Thoracic aorta (tissue), 2 donors: ENCODE results near the gene PTPRG. TPM values are rescaled to one million over a fixed set of nuclear protein-coding genes. Genes with fewer than 3 reads are reported as not detected.

Source experiments
- ATAC-seq: fragments of 150-250 bp; one replicate; pipeline ENCODE4 v1.8.0; 2017; ENCODE audit warnings: low read depth; ENCODE audit not compliant: insufficient number of reproducible peaks, low FRiP score
- DNase-seq: peaks from one replicate; pipeline ENCODE4 v3.0.0-alpha.2; 2020; ENCODE audit warnings: low spot score
- H3K27ac ChIP-seq, 2 donors: fragments of 200-600 bp; sonication (generic); 1 replicate in 1 of 2; 2 replicates in 1 of 2; pipeline ENCODE4 v1.5.1; 2016; ENCODE audit warnings: mild to moderate bottlenecking in 2 of 2, moderate library complexity in 2 of 2
- H3K27me3 ChIP-seq: fragments of 200-600 bp; sonication (generic); replicated peaks from 2 replicates; pipeline ENCODE4 v1.6.0; 2016; ENCODE audit warnings: mild to moderate bottlenecking; ENCODE audit not compliant: insufficient read depth
- H3K36me3 ChIP-seq: fragments of 200-600 bp; sonication (generic); one replicate; pipeline ENCODE4 v1.5.1; 2016
- H3K4me1 ChIP-seq, 2 donors: fragments of 200-600 bp; sonication (generic); 1 replicate in 1 of 2; 2 replicates in 1 of 2; pipeline versions ENCODE4 v1.5.1 to v1.6.0; 2016; ENCODE audit warnings: low read depth in 2 of 2, mild to moderate bottlenecking in 1 of 2; ENCODE audit not compliant: control insufficient read depth in 1 of 2
- H3K4me3 ChIP-seq: fragments of 200-600 bp; sonication (generic); 2 replicates; pipeline ENCODE4 v1.5.1; 2016; ENCODE audit warnings: mild to moderate bottlenecking
- H3K9me3 ChIP-seq: fragments of 200-600 bp; sonication (generic); 2 replicates; pipeline ENCODE4 v1.5.1; 2016
- total RNA-seq, 2 donors: library from RNA; depleted of rRNA; stranded (reverse); fragments of >200 nt; gene quantifications; one replicate each; pipeline versions ENCODE4 v1.1.0 to v1.2.3, GENCODE V29; 2016
- TF ChIP-seq, protein P1 (sequence below): fragments of 200-600 bp; sonication (generic); IDR thresholded peaks from one replicate; pipeline ENCODE4 v1.5.1; 2019; ENCODE audit warnings: antibody characterized with exemption

Gene PTPRG
- total RNA-seq, 2 donors from 2014 or later, result 154 to 208 TPM

DNA sequence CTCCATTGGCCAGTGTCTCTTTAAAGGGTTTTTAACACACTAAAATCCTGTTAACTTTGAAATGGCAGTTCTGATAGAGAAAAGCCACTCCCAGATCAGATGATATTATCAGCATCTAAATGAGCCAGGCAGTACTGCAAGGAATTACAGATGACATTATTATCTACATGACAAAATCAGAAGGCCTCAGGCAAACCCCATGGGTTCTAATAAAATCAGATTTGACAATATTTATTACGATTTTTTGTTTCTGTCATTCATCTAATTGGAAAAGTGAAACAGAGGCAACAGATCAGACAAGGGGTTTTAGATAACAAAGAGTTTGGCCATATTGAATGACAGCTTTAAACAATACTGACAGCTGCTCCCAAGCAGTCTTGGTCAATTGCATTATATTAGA is 699.3 kb downstream of the PTPRG start:
- Histone ChIP-seq H3K27me3 (no peaks in the 10 kb centered on the region), H3K4me1 (no peaks in the 10 kb centered on the region), H3K36me3 (peaks cover 13% of the 10 kb centered on the region), H3K4me3 (no peak overlapping the region), H3K27ac (no peak overlapping the region), H3K9me3 (no peaks in the 10 kb centered on the region)
- DNase-seq (no peak), ATAC-seq (no peak)
- TF ChIP-seq, protein P1, sequence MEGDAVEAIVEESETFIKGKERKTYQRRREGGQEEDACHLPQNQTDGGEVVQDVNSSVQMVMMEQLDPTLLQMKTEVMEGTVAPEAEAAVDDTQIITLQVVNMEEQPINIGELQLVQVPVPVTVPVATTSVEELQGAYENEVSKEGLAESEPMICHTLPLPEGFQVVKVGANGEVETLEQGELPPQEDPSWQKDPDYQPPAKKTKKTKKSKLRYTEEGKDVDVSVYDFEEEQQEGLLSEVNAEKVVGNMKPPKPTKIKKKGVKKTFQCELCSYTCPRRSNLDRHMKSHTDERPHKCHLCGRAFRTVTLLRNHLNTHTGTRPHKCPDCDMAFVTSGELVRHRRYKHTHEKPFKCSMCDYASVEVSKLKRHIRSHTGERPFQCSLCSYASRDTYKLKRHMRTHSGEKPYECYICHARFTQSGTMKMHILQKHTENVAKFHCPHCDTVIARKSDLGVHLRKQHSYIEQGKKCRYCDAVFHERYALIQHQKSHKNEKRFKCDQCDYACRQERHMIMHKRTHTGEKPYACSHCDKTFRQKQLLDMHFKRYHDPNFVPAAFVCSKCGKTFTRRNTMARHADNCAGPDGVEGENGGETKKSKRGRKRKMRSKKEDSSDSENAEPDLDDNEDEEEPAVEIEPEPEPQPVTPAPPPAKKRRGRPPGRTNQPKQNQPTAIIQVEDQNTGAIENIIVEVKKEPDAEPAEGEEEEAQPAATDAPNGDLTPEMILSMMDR, result no peak

DNA sequence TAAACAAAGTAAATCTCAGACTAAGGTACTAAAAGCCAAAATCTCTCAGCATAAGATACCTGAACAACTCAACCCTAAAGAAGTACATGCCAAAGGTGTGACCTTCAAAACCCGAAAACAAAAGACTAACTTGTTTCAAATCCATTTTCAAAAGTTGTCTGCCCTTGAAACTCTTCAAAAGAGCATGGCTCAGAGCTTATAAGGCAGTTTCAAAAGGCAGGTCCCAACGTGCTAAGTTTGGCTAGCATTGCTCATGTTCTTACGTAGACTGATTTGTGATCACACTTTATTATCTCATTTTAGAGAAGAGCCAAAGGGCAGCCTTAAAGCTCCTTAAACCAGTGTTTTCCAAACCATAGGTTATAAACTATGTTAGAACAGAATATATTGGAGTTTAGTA is 699.8 kb downstream of the PTPRG start:
- TF ChIP-seq, protein P1, result no peak
- Histone ChIP-seq H3K27ac (no peak overlapping the region), H3K4me1 (no peaks in the 10 kb centered on the region), H3K27me3 (no peaks in the 10 kb centered on the region), H3K9me3 (no peaks in the 10 kb centered on the region), H3K4me3 (no peak overlapping the region), H3K36me3 (peaks cover 13% of the 10 kb centered on the region)
- DNase-seq (no peak), ATAC-seq (no peak)

DNA sequence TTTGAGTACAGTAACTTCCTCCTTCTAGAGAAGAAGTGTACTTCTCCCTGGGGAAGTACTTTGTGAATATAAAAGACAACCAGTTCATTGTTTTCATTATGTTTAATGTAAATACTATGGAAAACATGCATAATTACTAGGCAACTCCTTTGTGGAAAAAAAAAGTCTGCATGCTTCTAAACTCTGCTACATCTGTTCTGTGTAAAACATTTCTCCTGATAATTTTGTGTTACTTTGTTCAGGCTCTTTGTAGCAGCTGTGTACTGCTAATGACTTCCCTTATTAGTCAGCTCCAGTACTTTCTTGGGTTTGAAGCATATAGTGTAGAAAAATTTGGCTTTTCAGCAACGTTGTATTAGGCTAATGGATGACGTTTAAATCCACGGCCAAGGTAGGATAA is 700.4 kb downstream of the PTPRG start:
- ATAC-seq (no peak), DNase-seq (no peak)
- Histone ChIP-seq H3K36me3 (peaks cover 13% of the 10 kb centered on the region), H3K27ac (no peak overlapping the region), H3K4me3 (no peak overlapping the region), H3K27me3 (no peaks in the 10 kb centered on the region), H3K4me1 (no peaks in the 10 kb centered on the region), H3K9me3 (no peaks in the 10 kb centered on the region)
- TF ChIP-seq, protein P1, result no peak

DNA sequence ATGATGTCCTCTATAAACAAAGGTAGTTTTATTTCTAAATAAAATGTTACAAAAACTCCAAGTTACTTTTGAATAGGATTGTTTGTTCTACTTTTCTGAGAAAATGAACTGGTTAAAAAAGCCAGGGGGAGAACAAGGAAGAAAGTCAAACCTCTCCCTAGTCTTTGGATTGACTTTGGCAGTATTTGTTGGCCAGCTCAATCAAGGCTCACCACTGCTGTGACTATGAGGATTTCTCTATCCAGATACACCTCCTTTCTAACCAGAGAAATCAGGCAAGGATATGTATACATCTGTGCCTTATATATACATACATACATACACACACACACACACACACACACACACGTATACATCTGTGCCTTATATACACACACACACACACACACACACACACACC is 704.2 kb downstream of the PTPRG start:
- no peak for ATAC-seq
- Histone ChIP-seq H3K4me3 (no peak overlapping the region), H3K4me1 (no peaks in the 10 kb centered on the region), H3K36me3 (peaks cover 27% of the 10 kb centered on the region), H3K27me3 (no peaks in the 10 kb centered on the region), H3K9me3 (no peaks in the 10 kb centered on the region), H3K27ac (no peak overlapping the region)
- no peak for DNase-seq
- TF ChIP-seq, protein P1, result no peak

DNA sequence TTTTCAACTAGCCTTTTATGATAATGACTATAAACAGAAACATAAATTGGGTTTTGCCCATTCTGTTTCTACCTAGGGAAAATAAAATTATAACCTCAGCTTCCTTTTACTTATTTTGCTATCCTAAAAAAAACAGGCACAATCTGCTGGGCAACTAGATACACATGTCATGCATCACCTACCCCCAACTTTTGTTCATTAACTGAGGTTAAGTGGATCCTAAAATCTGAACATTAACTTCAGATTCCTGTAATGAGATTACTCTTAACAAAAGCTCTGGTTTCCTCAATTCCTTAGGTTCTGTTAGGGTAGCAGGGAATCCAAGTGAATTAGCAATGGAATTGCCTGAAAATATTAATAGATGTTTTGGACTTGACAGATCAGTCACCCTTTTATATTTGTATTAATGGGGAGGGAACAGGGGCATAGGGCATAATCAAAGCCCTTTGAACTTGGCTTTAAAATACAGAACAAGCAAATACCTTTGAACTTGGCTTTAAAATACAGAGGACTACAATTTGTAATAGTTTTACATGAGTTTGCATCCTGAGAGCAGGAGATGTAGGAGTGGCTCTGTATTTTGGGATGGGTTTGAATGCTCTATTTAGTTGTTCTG is 705.4 kb downstream of the PTPRG start:
- Histone ChIP-seq H3K27ac (no peak overlapping the region), H3K4me1 (no peaks in the 10 kb centered on the region), H3K36me3 (peaks cover 37% of the 10 kb centered on the region), H3K4me3 (no peak overlapping the region), H3K9me3 (no peaks in the 10 kb centered on the region), H3K27me3 (no peaks in the 10 kb centered on the region)
- TF ChIP-seq, protein P1, result no peak
- no peak for DNase-seq
- ATAC-seq, result no peak
